Jurkat, Clone E6-1 (cell line): Measurements from ENCODE around the gene KRT83.
"Not testable (repeated sequence)": the region's sequence is repeated elsewhere in the genome, so short reads cannot be mapped to it uniquely, and the experiment has no call there.

ENCODE experiments used
- DNase-seq: peaks from one replicate; pipeline ENCODE4 v3.0.0-alpha.2; 2011; ENCODE audit warnings: low read depth, low spot score
- H3K4me3 ChIP-seq: 2 replicates; pipeline ENCODE4 v1.5.1; 2011; ENCODE audit warnings: mild to moderate bottlenecking, low read length, control low read depth, moderate library complexity

KRT83 gene

DNA sequence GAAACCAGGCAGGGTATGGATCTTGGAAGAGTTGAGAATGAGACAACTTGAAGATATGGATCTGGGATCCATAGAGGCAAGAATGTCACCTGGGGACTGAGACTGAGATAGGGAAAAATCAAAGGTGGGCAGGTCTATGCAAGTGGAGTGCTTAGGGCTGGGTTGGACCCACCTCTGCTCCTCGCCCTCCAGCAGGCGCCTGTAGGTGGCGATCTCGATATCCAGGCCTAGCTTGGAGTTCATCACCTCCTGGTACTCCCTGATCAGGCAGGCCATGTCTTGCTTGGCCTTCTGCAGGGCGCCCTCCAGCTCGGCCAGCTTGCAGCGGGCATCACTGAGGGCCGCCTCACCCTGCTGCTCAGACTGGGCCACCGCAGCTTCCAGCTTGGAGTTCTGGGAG, 5.5 kb downstream of the KRT83 start:
- not testable (repeated sequence) for H3K4me3 ChIP-seq
- DNase-seq, result peak; percentile 15

DNA sequence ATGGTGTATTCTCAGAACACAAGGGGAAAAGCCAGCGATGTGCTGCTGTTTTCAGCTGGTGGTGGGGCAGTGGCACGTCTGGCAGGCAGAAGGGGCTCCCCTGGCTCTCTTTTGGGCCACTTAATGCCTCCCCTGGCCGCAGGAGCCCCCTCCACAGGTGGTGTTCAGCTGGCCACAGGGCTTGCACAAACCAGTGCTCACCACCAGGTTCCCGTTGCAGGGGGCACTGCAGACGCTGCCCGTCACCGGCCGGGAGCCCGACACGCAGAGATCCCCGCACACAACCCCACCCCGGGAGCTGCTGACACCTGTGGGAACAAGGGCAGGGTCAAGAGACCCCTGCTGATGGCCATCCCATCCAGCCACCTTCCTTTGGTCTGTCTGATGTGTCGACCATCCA, 6.7 kb downstream of the KRT83 start:
- no peak for DNase-seq
- H3K4me3 ChIP-seq, result no peak overlapping the region

DNA sequence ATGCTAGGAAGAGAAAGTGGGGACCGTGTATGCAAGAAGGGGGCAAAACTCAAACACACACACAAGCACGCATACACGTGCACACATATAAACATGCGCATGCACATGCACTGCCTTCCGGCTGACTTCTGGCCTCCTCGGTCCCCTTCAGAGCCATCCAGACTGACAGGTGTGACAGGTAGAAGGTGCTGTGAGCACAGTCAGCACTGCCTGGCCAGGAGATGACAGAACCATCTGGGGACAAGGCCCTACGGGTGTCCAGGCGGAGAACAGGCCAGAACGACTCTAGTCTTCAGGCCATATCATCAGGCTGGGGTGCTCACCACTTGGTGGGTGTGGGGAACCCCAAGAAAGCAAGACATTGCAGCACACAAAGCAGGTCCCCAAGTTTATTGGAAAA, 7.3 kb downstream of the KRT83 start:
- H3K4me3 ChIP-seq, result no peak overlapping the region
- no peak for DNase-seq

DNA sequence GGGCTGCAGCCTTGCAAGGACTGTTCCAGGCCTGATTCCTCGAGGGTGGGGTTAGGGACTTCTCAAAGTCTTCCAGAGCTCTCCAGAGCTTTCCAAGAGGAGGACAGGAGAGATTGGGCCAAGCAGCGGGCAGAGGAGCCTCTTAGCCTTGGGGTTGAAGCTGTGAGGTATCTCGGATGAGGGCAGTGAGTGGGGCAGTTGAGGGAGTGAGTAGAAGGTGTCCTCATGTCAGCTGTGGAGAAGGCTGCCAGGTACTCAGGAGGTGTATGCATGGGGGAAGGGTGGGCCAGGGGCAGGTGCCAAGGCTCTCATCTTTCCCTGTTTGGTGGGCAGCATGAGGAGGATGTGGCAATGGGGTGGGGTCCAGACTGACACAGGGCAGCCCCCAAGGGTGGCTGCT, 7.7 kb downstream of the KRT83 start:
- H3K4me3 ChIP-seq, result no peak overlapping the region
- DNase-seq, result no peak

DNA sequence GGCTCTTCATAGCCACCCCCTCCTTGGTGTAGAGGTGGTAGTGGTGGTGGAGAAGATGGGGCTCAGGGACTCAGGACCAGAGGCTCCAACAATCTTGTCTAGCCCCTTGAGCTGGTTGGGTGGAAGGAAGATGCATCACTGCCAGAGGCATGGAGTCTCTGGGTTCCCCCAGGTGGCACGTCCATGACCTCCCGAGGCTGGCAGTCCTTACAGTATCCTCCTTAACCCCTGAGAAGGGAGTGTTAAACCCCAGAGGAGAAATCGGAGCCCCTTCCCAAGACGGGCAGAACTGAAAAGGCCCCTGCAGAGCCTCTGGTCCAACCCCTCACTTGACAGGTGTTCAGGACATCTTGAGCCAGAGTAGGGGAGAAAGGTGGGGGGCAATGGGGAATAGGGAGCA, 9.1 kb downstream of the KRT83 start:
- DNase-seq, result no peak
- no peak overlapping the region for H3K4me3 ChIP-seq

DNA sequence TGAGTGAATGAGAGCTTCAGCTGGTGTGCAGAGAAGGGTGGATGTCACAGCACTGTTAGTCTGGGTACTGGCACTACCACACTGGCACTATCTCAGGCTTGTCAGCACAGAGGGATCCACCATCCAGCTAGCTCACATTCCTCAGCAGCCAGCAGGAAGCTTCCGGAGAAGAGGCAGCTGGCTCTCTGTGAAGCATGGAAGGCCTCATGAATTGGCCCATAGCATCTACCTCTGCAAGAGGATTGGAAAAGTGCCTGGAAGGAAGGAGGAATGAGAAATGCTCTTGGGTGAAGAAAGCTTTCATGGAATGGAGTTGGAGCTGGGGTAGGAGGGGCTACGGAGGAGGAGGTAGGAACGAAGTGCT, 9.9 kb downstream of the KRT83 start:
- H3K4me3 ChIP-seq, result no peak overlapping the region
- no peak for DNase-seq

DNA sequence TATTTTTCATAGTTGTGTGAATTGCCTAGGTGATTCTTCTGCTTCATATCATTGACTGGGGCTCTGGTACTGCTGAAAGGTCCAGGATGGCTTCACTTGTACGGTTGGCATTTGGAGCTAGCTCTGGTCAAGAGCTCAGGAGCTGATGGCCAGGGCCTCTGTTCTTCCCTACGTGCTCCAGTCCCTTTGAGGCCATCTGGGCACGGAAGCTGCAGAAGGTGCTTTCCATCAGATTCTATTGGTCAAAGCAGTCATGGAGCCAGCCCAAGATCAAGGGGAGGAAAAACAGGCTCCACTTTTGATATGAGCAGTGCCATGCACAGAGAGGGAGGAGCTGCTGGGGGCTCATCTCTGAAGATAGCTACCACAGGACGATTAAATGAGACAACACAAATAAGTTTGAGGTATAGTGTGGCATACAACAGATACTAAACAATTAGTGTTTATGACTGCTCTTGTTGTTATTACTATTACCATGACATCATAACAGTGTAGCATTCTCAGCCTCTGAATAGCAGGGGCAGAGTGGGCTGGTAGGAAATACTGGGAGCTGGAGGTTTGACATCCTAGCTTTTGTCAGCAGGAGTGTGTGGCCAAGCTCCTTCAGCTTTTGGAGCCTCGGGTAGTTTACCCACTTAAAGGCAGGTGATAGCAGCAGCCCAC, 10.4 kb downstream of the KRT83 start:
- no peak overlapping the region for H3K4me3 ChIP-seq
- no peak for DNase-seq

DNA sequence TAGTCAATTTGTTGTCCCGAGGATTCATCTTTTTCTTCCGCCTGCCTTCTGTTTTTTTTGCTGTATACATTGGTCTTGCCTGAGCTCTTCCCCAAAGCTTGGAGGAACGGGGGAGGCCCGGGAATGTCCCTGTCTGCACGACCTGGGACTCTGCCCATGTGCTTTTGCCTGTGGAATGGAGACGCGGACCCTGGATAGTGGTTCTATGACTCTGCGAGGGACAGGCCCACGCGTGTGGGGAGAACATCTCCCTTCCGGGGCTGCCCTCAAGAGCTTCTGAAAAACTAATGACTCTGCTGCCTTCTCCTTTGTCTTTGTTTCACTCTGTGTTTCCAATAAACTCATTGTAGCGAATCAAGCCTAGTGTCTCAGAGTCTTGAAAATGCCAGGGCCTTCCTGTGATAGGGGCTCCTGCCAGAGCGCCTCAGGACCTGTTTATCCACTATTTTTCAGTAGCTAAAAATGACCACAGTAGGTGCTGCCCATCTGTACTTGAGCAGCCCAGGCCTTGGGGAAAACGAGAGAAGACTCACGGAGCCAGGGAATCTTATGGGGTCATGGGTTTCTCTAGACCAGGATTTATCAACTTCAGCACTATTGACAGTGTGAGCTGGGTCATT, 12.3 kb downstream of the KRT83 start:
- no peak overlapping the region for H3K4me3 ChIP-seq

DNA sequence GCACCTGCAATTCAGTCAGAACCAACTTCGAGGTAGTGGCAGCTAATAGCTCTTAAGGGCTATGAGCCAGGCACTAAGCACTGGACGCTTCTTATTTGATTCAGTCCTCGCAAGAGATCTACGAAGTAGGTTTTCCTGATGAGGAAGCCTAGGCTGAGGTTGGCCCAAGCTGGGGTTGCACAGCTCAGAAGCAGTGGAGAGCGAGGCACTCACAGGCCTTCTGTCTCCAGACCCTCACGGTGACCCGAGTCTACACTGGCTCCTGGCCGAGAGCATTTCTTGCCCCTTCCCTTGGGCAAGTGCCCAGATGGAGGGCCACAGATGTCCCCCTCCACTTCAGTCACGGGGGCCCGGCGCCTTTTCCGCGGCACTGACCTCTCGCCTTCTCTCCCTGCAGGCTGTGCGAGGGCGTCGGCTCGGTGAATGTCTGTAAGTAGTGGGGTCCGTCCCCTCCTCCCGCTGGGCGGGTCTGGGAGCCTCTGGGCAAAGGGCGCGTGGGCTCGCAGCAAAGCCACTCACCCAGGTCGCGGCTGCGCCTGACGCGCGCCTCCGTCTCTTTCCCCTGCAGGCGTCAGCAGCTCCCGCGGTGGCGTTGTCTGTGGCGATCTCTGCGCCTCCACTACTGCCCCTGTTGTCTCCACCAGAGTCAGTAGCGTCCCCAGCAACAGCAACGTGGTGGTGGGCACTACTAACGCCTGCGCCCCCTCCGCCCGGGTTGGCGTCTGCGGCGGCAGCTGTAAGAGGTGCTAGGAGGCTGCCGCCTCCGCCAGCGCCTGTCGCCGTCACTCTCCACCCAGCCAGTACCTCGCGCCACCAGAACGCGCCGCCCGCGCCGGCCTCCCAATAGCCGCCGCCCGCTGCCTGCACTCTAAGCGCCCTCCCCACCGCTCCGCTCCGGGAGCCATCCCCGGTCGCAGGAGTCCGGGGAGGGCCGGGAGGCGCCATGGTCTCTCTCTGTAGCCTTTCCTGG, 13.1 kb downstream of the KRT83 start:
- peak overlapping the region; percentile 18 for H3K4me3 ChIP-seq
- no peak for DNase-seq

More for the DNA sequence above, 12.3 kb downstream of the KRT83 start:
- no peak for DNase-seq

DNA sequence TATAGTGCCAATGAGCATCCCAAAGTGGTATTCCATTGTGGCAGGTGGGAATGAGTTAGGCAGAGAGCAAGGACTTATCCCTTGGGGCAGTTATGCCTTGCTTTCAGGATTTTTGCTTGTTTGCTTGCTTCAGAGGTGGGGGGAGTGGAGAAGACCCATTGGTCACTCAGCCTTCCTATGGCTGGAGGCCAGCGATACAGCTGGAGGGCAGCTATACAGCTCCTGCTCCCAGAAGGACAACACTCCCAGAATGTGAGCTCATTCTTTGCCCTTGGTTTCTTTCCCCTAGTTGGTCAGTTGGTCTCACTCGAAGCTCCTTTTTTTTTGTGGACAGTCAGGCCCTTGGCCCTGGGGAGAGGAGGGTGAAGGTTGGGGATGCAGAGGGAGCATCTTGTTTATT, 14.5 kb downstream of the KRT83 start:
- no peak for DNase-seq
- H3K4me3 ChIP-seq, result no peak overlapping the region

DNA sequence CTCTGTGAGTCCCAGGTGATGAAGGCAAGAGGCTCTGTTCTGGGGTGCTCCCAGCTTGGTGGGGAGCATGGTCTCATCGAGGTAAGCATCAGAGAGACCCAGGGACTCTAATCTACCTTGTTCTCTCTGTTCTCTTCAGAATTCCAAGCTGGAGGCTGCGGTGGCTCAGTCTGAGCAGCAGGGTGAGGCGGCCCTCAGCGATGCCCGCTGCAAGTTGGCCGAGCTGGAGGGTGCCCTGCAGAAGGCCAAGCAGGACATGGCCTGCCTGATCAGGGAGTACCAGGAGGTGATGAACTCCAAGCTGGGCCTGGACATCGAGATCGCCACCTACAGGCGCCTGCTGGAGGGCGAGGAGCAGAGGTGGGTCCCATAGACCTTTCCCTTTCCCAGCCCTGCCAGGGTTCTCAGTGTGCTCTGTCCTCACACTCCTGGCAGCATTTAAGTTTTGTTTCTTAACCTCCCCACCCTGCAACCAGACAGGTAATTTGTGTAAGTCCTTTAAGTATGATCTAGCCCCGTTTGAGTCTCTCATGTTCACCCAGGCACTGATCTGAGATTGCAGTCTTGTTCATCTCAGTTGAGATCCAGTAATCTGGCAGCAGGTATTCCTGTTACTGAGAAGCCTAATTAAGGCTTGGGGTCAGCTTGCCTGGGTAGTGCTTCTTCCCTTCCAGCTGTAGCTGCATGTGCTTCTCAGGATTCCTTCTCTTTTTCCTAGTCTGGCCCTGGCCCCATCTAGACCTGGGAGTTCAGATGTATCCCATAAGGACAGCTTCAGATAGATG, 15.1 kb downstream of the KRT83 start:
- DNase-seq, result no peak
- no peak overlapping the region for H3K4me3 ChIP-seq

DNA sequence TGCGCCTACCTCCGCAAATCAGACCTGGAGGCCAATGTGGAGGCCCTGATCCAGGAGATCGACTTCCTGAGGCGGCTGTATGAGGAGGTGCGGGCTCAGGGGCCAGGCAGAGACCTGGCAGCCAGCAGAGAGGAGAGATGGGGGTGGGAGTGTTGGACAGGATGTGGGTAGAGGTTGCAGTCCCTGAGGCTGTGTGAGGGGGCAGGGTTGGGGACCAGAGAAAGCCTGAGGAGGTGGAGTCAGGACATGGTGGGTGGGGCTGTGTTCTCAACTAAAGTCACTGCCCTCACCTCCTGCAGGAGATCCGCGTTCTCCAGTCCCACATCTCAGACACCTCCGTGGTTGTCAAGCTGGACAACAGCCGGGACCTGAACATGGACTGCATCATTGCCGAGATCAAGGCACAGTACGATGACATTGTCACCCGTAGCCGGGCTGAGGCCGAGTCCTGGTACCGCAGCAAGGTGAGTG, 16.2 kb downstream of the KRT83 start:
- not testable (repeated sequence) for DNase-seq, H3K4me3 ChIP-seq

DNA sequence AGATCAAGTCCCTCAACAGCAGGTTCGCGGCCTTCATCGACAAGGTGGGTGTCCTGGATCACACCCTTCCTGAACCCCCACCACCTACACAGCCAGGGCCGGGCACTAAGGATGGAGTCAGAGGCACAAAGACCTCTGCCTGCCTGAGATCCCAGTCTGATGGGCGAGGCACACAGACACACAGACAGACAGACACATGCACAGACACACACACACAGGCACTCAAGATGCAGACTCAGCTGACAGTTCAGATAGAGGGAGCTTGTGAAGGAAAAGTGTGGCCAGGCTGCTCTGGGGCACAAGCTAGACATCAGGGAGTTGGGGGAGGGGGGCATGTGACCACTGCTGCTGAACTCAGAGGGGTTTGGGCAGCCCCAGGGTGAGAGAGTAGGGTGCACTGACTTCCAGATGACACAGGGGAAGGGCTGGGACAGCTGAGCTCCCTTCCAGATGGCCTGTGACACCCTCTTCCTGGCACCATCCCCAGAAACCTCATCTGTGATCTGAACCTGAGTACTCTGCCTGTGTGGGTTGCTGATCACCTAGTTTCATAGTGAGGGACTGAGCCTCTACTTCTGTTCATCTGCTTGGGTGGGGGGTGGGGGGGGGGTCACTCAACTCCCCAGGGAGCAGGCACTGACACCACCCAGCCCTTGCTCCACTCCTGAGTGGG, 18.8 kb downstream of the KRT83 start:
- not testable (repeated sequence) for DNase-seq, H3K4me3 ChIP-seq

DNA sequence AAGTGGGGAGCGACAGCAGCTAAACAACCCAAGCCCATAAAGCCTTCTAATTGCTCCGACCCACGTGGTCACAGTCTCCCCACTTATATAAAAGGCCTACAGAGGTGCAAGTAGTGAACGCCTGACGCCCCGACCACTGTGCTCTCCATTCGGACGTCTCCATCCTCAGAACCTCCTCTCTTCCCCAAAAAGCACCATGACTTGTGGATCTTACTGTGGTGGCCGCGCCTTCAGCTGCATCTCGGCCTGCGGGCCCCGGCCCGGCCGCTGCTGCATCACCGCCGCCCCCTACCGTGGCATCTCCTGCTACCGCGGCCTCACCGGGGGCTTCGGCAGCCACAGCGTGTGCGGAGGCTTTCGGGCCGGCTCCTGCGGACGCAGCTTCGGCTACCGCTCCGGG, 19.5 kb downstream of the KRT83 start:
- not testable (repeated sequence) for H3K4me3 ChIP-seq, DNase-seq

DNA sequence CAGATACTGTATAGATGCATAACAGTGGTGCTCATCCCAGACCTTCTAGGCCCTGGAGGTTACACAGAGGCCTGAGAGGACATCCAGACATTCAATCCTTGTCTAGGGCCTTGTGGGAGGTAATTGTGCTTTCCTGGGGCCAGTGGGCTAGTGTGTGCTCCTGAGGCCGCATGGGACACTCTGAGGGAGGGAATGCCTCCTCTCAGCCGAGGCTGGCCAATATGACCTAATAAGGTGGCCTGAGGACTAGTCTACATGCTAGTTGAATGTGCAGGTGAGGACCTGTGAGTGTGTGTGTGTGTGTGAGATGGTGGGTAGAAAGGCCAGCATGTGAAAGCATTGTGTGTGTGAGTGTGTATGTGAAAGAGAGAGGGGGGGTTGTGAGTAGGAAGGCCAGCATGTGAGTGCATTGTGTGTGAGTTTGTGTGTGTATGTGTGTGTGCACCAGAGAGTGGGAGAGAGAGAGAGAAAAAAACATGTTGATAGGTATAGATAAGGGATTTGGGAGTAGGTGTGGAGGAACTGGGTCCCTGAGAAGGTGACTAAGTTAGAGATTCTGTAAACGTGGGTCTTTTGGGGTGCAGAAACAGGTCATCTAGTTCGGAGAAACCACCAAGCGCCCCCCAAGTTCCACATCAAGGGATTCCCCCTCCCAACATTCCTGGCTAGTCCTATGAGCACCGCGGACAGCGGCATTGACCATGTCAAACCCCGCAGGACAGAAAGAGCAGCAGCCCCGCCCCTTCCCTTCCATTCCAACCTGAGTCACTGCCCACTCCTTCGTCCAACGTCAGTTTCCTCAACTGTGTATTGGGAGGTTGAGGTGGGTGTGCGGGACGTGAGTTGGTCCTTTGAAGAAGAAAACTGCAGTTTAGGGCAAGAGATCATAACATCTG, 20.2 kb downstream of the KRT83 start:
- no peak for DNase-seq
- H3K4me3 ChIP-seq, result no peak overlapping the region

DNA sequence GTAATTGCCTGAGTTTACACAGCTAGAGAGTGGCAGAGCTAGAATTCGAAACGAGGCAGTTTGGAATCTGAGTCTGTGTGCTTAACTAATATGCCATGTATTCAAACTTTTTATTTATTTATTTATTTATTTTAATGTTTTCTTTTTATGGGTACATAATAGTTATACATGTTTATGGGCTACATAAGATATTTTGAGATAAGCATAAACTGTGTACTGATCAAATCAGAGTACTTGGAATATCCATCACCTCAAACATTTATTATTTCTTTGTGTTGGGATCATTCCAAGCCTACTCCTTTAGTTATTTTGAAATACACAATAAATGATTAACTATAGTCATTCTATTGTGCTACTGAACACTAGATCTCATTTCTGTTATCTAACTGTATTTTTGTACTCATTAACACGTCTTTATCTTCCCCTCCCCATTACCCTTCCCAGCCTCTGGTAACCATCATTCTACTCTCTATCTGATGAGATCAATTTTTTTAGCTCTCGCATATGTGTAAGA, 22.5 kb downstream of the KRT83 start:
- DNase-seq, result no peak
- no peak overlapping the region for H3K4me3 ChIP-seq

DNA sequence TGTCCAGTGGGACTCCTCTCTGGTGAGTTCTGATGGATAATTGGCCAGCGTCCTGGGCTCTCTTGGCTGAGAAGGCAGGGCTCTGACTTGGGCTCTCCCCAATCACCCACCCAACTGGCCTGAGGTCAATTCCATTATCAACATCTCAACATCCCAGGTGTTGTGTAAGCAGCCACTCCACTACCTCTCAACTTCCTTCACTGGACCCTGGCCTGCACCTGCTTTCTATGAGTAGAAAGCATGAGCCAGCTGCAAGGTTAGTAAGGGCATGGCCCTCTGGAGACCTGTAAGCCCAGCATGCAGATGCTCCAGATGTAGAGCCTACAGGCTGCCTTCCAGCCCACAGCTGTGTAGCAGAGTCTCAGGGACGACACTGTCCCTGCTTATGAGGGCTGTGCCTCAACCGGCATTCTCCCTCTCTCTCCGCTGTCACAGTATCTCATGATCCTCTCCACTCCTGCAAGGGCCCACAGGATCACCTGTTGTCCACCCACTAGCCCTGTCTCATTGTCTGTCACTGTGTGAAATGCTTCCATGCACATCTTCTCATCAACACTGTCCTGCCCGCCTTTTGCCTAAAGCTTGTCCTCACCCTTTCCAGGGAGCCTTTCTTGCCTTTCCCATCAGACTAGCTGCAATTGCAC, 24.5 kb downstream of the KRT83 start:
- no peak for DNase-seq
- no peak overlapping the region for H3K4me3 ChIP-seq
